GM19099 (cell line): Measurements from ENCODE around the gene DSCAML1.

Experiments
- POLR2A ChIP-seq: IDR thresholded peaks from 3 replicates; pipeline ENCODE4 v1.6.1; 2011; ENCODE audit warnings: low read depth; ENCODE audit not compliant: insufficient read length; ENCODE audit errors: extremely low read depth

The DSCAML1 gene

GRCh38 chr11:117649296-117650055 lies 147.5 kb downstream of the DSCAML1 start:
- TF ChIP-seq POLR2A, result no peak

GRCh38 chr11:117647872-117648271 lies 149.1 kb downstream of the DSCAML1 start:
- no peak for TF ChIP-seq POLR2A

- TF ChIP-seq POLR2A, result no peak
These were observed 149.8 kb downstream of the DSCAML1 start for GRCh38 chr11:117647207-117647606.

- no peak for TF ChIP-seq POLR2A
These were observed 150.6 kb downstream of the DSCAML1 start for GRCh38 chr11:117646411-117646810.

GRCh38 chr11:117644403-117645155 lies 152.4 kb downstream of the DSCAML1 start:
- no peak for TF ChIP-seq POLR2A

- no peak for TF ChIP-seq POLR2A
These were observed 153.3 kb downstream of the DSCAML1 start for GRCh38 chr11:117643606-117644300.

- TF ChIP-seq POLR2A, result no peak
These were observed 154.2 kb downstream of the DSCAML1 start for GRCh38 chr11:117642835-117643234.

- TF ChIP-seq POLR2A, result no peak
These were observed 154.6 kb downstream of the DSCAML1 start for GRCh38 chr11:117642396-117642795.

- TF ChIP-seq POLR2A, result no peak
These were observed 155.8 kb downstream of the DSCAML1 start for GRCh38 chr11:117641008-117641915.

GRCh38 chr11:117640041-117640440 lies 157.0 kb downstream of the DSCAML1 start:
- TF ChIP-seq POLR2A, result no peak

- TF ChIP-seq POLR2A, result no peak
These were observed 157.4 kb downstream of the DSCAML1 start for GRCh38 chr11:117639601-117640000.

- TF ChIP-seq POLR2A, result no peak
These were observed 158.0 kb downstream of the DSCAML1 start for GRCh38 chr11:117638911-117639543.

GRCh38 chr11:117634756-117635603 lies 162.0 kb downstream of the DSCAML1 start:
- TF ChIP-seq POLR2A, result no peak
